ENCODE data around the gene IFFO2.

DNA sequence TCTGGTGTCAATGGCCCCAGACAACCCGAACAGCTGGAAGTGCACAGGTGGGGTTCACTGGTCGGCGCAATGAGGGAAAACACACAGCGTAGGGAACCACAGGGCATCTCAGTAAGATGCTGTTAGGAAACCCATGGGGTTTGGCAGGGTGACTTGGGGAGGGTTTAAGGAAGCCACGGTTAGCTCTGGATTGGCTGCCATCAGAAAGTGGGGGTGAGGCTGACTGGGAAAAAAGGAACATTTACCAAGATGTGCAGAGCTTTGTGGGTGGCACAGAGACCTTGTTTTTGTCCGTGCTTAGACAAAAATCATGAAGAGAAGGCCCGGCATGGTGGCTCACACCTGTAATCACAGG, 65.1 kb downstream of the IFFO2 start:
- TF ChIP-seq, protein P1, sequence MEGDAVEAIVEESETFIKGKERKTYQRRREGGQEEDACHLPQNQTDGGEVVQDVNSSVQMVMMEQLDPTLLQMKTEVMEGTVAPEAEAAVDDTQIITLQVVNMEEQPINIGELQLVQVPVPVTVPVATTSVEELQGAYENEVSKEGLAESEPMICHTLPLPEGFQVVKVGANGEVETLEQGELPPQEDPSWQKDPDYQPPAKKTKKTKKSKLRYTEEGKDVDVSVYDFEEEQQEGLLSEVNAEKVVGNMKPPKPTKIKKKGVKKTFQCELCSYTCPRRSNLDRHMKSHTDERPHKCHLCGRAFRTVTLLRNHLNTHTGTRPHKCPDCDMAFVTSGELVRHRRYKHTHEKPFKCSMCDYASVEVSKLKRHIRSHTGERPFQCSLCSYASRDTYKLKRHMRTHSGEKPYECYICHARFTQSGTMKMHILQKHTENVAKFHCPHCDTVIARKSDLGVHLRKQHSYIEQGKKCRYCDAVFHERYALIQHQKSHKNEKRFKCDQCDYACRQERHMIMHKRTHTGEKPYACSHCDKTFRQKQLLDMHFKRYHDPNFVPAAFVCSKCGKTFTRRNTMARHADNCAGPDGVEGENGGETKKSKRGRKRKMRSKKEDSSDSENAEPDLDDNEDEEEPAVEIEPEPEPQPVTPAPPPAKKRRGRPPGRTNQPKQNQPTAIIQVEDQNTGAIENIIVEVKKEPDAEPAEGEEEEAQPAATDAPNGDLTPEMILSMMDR (IDR thresholded peaks at IDR 0.05): no peak
- TF ChIP-seq POLR2A (IDR thresholded peaks at IDR 0.05): no peak
